Measurements from ENCODE around the gene CPO. TPM values are rescaled to one million over a fixed set of nuclear protein-coding genes. Genes with fewer than 3 reads are reported as not detected.

CPO gene
- total RNA-seq (0.41 TPM), polyA plus RNA-seq (ENCODE audit: insufficient read depth, low read depth, low replicate concordance) (0.90 TPM)
- long read RNA-seq, donor 1: 0 reads
- long read RNA-seq, donor 2: 0 reads
- long read RNA-seq, donor 3: 0 reads
- long read RNA-seq, donor 4: 0 reads
- long read RNA-seq, donor 5: 0 reads
- long read RNA-seq, donor 6: 0 reads
- long read RNA-seq, donor 7: 0 reads
- long read RNA-seq, donor 8: 0 reads
- long read RNA-seq, donor 9: 0 reads
- long read RNA-seq, donor 10: 0 reads

- no peak for TF ChIP-seq CTCF (IDR thresholded peaks at IDR 0.05; ENCODE audit: borderline replicate concordance, extremely low read depth, insufficient read depth)
- intact Hi-C loops (cut with DNase I): no loop called here
Measured at GRCh38 chr2:206939340-206939739, at the start of gene CPO. CPO (plus strand) TSS chr2:206939518; CDS start chr2:206939600, 82 bp downstream.

GRCh38 chr2:206890179-206890578 is 49.1 kb upstream of the CPO start:
- FAIRE-seq: no peak

More at GRCh38 chr2:206939340-206939739, at the start of gene CPO:
- no peak within 1 kb of the TSS for H3K27ac ChIP-seq (ENCODE audit: low read depth in 2 of 2, low read length in 2 of 2)
- no peaks in the 10 kb centered on the region for H3K9me3 ChIP-seq (ENCODE audit: control insufficient read depth in 2 of 3, insufficient read depth in 1 of 3, low read length in 3 of 3)
- FAIRE-seq (no peak), DNase-seq (peak in 2 of 5 donors; percentile 4 to 14)
- no peak within 1 kb of the TSS for H3K9ac ChIP-seq (ENCODE audit: low read length in 3 of 3)
- H3K27me3 ChIP-seq (ENCODE audit: control insufficient read depth, insufficient read depth, low read length): no peaks in the 10 kb centered on the region
- H3K36me3 ChIP-seq (ENCODE audit: control insufficient read depth in 2 of 3, insufficient read depth in 3 of 3, low read length in 3 of 3): no peaks in the 10 kb centered on the region
- no peak within 1 kb of the TSS for H3K4me3 ChIP-seq (ENCODE audit: low read length in 3 of 3)
- H3K4me1 ChIP-seq (ENCODE audit: control insufficient read depth in 2 of 3, insufficient read depth in 2 of 3, low read depth in 1 of 3, low read length in 3 of 3): no peaks in the 10 kb centered on the region

GRCh38 chr2:206890926-206891325 is 48.4 kb upstream of the CPO start:
- intact Hi-C loops (cut with DNase I): no loop called here
- Histone ChIP-seq H3K36me3 (ENCODE audit: control insufficient read depth in 2 of 3, insufficient read depth in 3 of 3, low read length in 3 of 3) (no peaks in the 10 kb centered on the region), H3K9me3 (ENCODE audit: control insufficient read depth in 2 of 3, insufficient read depth in 1 of 3, low read length in 3 of 3) (no peaks in the 10 kb centered on the region), H3K27me3 (ENCODE audit: control insufficient read depth, insufficient read depth, low read length) (no peaks in the 10 kb centered on the region), H3K4me3 (ENCODE audit: low read length in 3 of 3) (no peak overlapping the region), H3K27ac (ENCODE audit: low read depth in 2 of 2, low read length in 2 of 2) (no peak overlapping the region), H3K4me1 (ENCODE audit: control insufficient read depth in 2 of 3, insufficient read depth in 2 of 3, low read depth in 1 of 3, low read length in 3 of 3) (no peaks in the 10 kb centered on the region), H3K9ac (ENCODE audit: low read length in 3 of 3) (no peak overlapping the region)
- DNase-seq: peak in 1 of 5 donors; percentile 49
- FAIRE-seq: no peak
- no peak for TF ChIP-seq CTCF (IDR thresholded peaks at IDR 0.05; ENCODE audit: borderline replicate concordance, extremely low read depth, insufficient read depth)

More at GRCh38 chr2:206890179-206890578, 49.1 kb upstream of the CPO start:
- Histone ChIP-seq H3K27ac (ENCODE audit: low read depth in 2 of 2, low read length in 2 of 2) (no peak overlapping the region), H3K9me3 (ENCODE audit: control insufficient read depth in 2 of 3, insufficient read depth in 1 of 3, low read length in 3 of 3) (no peaks in the 10 kb centered on the region), H3K9ac (ENCODE audit: low read length in 3 of 3) (no peak overlapping the region), H3K36me3 (ENCODE audit: control insufficient read depth in 2 of 3, insufficient read depth in 3 of 3, low read length in 3 of 3) (no peaks in the 10 kb centered on the region), H3K4me3 (ENCODE audit: low read length in 3 of 3) (no peak overlapping the region), H3K4me1 (ENCODE audit: control insufficient read depth in 2 of 3, insufficient read depth in 2 of 3, low read depth in 1 of 3, low read length in 3 of 3) (no peaks in the 10 kb centered on the region), H3K27me3 (ENCODE audit: control insufficient read depth, insufficient read depth, low read length) (no peaks in the 10 kb centered on the region)
- TF ChIP-seq CTCF (IDR thresholded peaks at IDR 0.05; ENCODE audit: borderline replicate concordance, extremely low read depth, insufficient read depth): no peak
- intact Hi-C loops (cut with DNase I): no loop called here
- DNase-seq: no peak
